Pancreas (tissue), 10 donors: ENCODE data around the gene RNPS1. TPM values are rescaled to one million over a fixed set of nuclear protein-coding genes. Genes with fewer than 3 reads are reported as not detected.
A peak's percentile ranks its signal among the peaks of the same experiment; 100 is the strongest.

ENCODE experiments used
- ATAC-seq, 4 donors: fragments of 200-7000 bp; cut with Tn5 transposase; one replicate each; pipeline versions ENCODE4 v1.8.0 to v1.9.1; 2020; ENCODE audit warnings: mild to moderate bottlenecking in 4 of 4, moderate library complexity in 4 of 4
- DNase-seq, 6 donors: peaks; one replicate each; pipeline ENCODE4 v3.0.0-alpha.2; 2020
- FAIRE-seq: peaks from 2 replicates; lab custom pipeline; 2012; peaks lifted over from hg19 to GRCh38; lab: Jason Lieb, UNC
- H3K27ac ChIP-seq, 4 donors: fragments of 200-600 bp; sonication (generic); 1 replicate in 3 of 4; 2 replicates in 1 of 4; pipeline versions ENCODE4 v1.5.0 to v1.8.0; 2020
- H3K27me3 ChIP-seq, 4 donors: fragments of 200-600 bp; one replicate each; pipeline ENCODE4 v1.8.0; 2021
- H3K36me3 ChIP-seq, 3 donors: fragments of 200-600 bp; sonication (generic) in 1 of 3; one replicate each; pipeline versions ENCODE4 v1.5.0 to v1.8.0; 2020 to 2021
- H3K4me1 ChIP-seq, 3 donors: fragments of 200-600 bp; one replicate each; pipeline ENCODE4 v1.8.0; 2021
- H3K4me3 ChIP-seq, 4 donors: fragments of 200-600 bp; sonication (generic) in 2 of 4; one replicate each; pipeline versions ENCODE4 v1.5.0 to v1.8.0; 2020 to 2021
- H3K9me3 ChIP-seq, 4 donors: fragments of 200-600 bp; one replicate each; pipeline ENCODE4 v1.8.0; 2021
- CTCF ChIP-seq, 4 donors: fragments of 200-600 bp; sonication (generic) in 3 of 4; IDR thresholded peaks; one replicate each; pipeline versions ENCODE4 v1.5.0 to v1.8.0; 2021; ENCODE audit warnings: antibody characterized with exemption in 4 of 4
- WGBS, 2 donors: extraction: QIAGEN DNeasy Blood & Tissue Kit; methylation state at CpG; one replicate each; pipeline ENCODE4 v1.1.7; 2013; 5-methylcytosine and 5-hydroxymethylcytosine counted together
- intact Hi-C, 3 donors: fragments of 100-400 bp; cut with DNase I; formaldehyde crosslinking; loops; one replicate each; pipeline versions ENCODE4 v1.11.1 to v1.14.2; 2022
- polyA plus RNA-seq, 2 donors: library from polyadenylated mRNA; stranded (reverse); fragments of 200-250 nt; gene quantifications; one replicate each; pipeline ENCODE4 v1.2.3, GENCODE V29; 2013
- total RNA-seq, 6 donors: library from RNA; stranded (reverse); fragmentation: NEBNext Ultra II Directional in 4 of 6; extraction: Animal tissue kit (Norgen Biotek cat#: 25700) in 4 of 6; gene quantifications; one replicate each; pipeline versions ENCODE4 v1.2.1 to v1.2.4, GENCODE V29; 2021 to 2023
- donor health status: healthy with polysubstance abuse.
- donor health status: DM: no; HTN: no; CAD: no; lungs with moderate emphysema.
- donor health status: DM: no; HTN: no; CAD: no.
- donor health status: control.
- donor health status: control.
- donor health status: Bipolar disorder and iron deficiency.
- donor health status: DM: yes; HTN: yes; CAD: no.
- donor health status: DM: no; HTN: no; CAD: no.
- donor health status: DM: no; HTN: no; CAD: no.
- donor health status: DM: yes; HTN: yes; CAD: no.

Gene RNPS1
- total and polyA plus RNA-seq, 8 donors, result 36.0 to 103 (median 54.3) TPM

DNA sequence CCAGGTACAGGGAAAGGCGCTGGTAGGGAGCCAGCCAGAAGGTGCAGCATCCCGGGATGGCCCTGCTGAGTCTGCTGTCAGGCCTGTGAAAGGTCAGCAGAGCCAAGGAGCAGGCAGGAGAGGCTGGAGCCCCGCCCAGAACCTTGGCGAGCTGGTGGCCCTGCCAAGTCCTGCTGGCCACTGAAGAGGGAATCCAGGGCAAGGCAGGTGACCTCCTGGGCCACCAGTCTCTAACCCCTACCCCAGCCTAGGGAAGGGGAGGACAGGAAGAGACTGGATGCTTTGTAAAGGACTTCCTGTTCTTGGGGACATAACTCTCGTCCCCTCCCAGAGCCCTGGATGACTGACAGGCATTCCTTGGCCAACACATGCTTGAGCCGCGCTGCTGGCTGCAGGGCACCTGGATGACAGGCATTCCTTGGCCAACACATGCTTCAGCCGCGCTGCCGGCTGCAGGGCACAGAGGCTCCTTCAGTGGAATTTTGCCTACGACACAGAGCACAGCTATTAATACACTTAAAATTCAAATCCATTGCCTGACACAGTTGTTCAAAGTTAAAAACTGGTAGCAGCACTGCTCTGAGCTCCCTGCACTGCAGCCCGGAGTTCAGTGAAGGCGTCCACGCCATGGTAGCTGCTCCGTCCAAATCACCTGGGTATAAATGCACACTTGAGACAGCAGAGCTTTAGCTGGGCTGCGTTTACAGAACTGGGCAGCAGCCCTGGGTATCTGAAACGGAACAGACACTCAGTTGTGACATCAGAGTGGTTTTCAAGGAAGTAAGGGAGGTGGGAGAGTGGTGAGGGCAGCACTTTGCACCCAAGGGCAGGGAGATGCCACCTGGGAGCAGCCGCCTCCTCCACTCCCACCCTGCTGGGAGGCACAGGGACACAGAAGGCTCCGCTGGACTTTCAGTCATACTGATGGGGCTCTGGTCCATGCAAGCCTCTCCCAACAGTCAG is 55.3 kb downstream of the RNPS1 start:
- H3K9me3 ChIP-seq, result no peaks in the 10 kb centered on the region
- peak; percentile 3 to 39 (median 18) for ATAC-seq
- peaks cover 0 to 16% (median 5%) of the 10 kb centered on the region in 3 donors for H3K36me3 ChIP-seq
- H3K4me3 ChIP-seq, result peak overlapping the region in 2 of 4 donors; percentile 78 to 92
- intact Hi-C loops, result no loop called here
- TF ChIP-seq CTCF (IDR thresholded peaks at IDR 0.05), result no peak
- H3K27me3 ChIP-seq, result no peaks in the 10 kb centered on the region
- 25 to 35% methylated on average over 19 of the region's 19 CpGs for WGBS, 2 donors
- peak overlapping the region; percentile 10 to 35 (median 29) for H3K27ac ChIP-seq
- DNase-seq, result peak; percentile 60 to 86 (median 72)
- FAIRE-seq, result no peak
- H3K4me1 ChIP-seq, result peaks cover 12 to 22% (median 18%) of the 10 kb centered on the region in 3 donors

- DNase-seq (peak in 2 of 6 donors; percentile 40 to 74), FAIRE-seq (no peak), ATAC-seq (no peak)
- Histone ChIP-seq H3K9me3 (no peaks in the 10 kb centered on the region), H3K27ac (peak overlapping the region; percentile 10 to 35 (median 29)), H3K36me3 (peaks cover 0 to 23% (median 5%) of the 10 kb centered on the region in 3 donors), H3K4me1 (peaks cover 12 to 22% (median 18%) of the 10 kb centered on the region in 3 donors), H3K27me3 (no peaks in the 10 kb centered on the region), H3K4me3 (no peak overlapping the region)
- TF ChIP-seq CTCF (IDR thresholded peaks at IDR 0.05), result no peak
- WGBS, 2 donors, result 64 to 76% methylated on average over 11 of the region's 11 CpGs
- intact Hi-C loops, result no loop called here
Measured at GRCh38 chr16:2211923-2212347, 56.0 kb downstream of the RNPS1 start.

DNA sequence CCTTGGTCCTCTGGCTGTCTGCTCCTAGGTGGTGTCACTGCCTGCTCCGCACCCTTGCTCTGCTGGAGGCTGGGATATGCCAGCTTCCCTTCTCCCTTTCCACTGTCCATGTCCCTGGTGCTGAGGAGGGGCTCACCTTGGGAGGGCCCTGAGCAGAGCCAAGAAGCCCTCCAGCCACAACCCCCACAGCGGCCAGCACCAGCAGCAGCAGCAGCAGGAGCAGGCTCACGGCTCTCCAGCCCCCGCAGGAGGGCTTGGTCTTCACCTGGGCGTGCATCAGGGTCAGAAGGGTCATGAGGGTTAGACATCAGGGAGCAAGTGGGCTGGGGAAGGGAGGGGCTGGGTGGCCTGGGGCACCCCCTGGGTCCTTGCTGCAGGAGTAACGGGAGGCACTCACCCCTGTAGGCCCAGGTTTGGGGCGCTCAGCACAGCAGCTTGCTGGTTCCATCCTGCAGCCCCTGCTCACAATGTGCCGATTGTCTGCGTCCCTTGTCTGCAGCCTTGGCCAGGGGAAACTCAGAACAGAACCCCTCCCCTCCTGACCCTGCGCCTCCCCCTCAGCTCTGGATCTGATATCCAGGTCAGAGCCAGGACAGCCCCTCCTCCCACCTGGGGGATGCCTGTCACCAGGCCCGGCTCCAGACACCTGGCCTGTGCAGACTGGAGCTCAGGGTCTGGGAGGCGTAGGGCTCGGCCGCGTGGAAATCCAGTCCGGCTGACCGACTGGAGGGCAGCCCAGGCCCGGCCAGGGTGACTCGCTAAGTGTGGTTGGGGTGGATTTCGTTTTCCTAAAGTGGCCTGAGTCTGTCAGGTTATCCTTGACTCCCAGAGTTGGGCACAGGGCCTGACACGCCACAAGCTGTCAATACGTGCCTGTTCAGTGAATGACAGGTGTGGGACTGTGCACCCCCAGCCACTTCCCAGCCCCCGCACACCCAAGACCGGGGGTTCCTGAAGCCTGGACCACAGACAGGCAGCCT is 57.2 kb downstream of the RNPS1 start, which contains the start of gene BRICD5:
Gene BRICD5, minus strand, starts transcription at position 478 of the 980 bp plus-strand sequence. Its CDS starts 30 bp downstream, at position 448.
- DNase-seq (peak in 3 of 6 donors; percentile 41 to 74 (median 54)), FAIRE-seq (no peak), ATAC-seq (no peak)
- no peaks in the 10 kb centered on the region for H3K9me3 ChIP-seq
- H3K4me3 ChIP-seq, result no peak within 1 kb of the TSS
- H3K36me3 ChIP-seq, result peaks cover 0 to 23% (median 5%) of the 10 kb centered on the region in 3 donors
- 77 to 82% methylated on average over 24 of the region's 24 CpGs for WGBS, 2 donors
- peaks cover 12 to 25% (median 18%) of the 10 kb centered on the region in 3 donors for H3K4me1 ChIP-seq
- no peak for TF ChIP-seq CTCF (IDR thresholded peaks at IDR 0.05)
- no peak within 1 kb of the TSS for H3K27ac ChIP-seq
- intact Hi-C loops, result no loop called here
- H3K27me3 ChIP-seq, result no peaks in the 10 kb centered on the region

DNA sequence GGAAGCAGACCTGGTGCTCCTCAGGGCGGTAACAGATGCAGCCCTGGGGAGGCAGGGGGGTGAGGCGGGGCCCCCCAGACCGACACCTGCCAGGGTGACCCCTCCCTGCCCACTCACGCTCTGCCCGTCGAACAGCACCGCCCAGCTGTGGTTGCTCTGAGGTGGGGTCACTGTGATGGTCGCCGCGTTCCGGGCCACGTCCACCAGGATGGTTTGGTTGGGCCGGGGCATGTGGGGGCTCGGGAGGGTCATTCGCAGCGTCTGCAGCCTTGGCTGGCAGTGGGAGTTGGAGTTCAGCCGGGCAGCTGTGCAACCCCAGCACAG is 58.0 kb downstream of the RNPS1 start:
- H3K27ac ChIP-seq, result no peak overlapping the region
- no peaks in the 10 kb centered on the region for H3K9me3 ChIP-seq
- H3K27me3 ChIP-seq, result no peaks in the 10 kb centered on the region
- 92 to 95% methylated on average over 17 of the region's 17 CpGs for WGBS, 2 donors
- no peak for ATAC-seq
- intact Hi-C loops, result no loop called here
- H3K4me3 ChIP-seq, result no peak overlapping the region
- peak in 3 of 6 donors; percentile 41 to 76 (median 53) for DNase-seq
- peaks cover 0 to 23% (median 5%) of the 10 kb centered on the region in 3 donors for H3K36me3 ChIP-seq
- peaks cover 12 to 25% (median 18%) of the 10 kb centered on the region in 3 donors for H3K4me1 ChIP-seq
- no peak for FAIRE-seq
- no peak for TF ChIP-seq CTCF (IDR thresholded peaks at IDR 0.05)
